Esophagus muscularis mucosa (tissue), 3 donors: ENCODE data around the gene NUTF2.

Experiments
- POLR2A ChIP-seq: fragments of 450-650 bp; IDR thresholded peaks from one replicate; pipeline ENCODE4 v1.6.1; 2017; ENCODE audit warnings: antibody characterized with exemption, moderate library complexity, mild to moderate bottlenecking, low read depth
- POLR2AphosphoS5 ChIP-seq, 2 donors: sonication (generic); formaldehyde crosslinking; IDR thresholded peaks; one replicate each; pipeline ENCODE4 v1.6.1; 2017; ENCODE audit warnings: antibody characterized with exemption in 2 of 2
- TF ChIP-seq, protein P1 (sequence below), 3 experiments: fragments of 200-600 bp in 2 of 3; fragments of 450-650 bp in 1 of 3; sonication (generic) in 2 of 3; IDR thresholded peaks; one replicate each; pipeline ENCODE4 v1.5.1; 2017 to 2019; ENCODE audit warnings: antibody characterized with exemption in 3 of 3, mild to moderate bottlenecking in 2 of 3, moderate library complexity in 1 of 3

DNA sequence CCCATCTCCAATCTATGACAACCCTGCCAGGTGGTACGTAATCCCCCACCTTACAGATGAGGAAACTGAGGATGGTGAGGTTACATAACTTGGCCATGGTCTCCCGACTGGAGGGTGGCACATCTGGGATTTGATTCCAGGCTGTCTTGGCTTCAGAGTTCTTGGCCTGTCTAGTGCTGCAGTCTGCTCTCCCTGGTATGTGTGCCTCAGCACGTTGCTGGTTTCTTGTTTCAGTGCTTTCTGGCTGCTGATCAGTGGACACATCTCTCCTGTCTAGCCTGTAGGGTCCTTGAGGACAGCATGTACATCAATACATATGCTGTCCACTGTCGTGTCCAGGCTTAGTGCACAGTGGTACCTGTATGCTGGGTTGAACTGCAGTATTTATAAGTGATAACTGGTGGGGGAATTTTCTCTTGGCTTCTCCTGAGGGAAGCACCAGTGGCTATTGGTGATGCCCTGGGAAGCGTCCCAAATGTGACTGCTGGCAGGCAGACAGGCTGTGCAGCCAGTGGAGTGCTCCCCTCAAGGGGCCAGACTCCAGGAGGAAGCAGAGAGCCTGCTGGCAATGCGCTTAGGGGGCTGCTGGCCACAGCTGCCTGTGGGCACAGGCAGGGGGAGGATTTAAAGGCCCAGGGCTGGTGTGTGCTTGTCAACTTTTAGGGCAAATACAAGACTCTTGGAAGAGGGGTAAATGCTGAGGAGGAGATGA, 70.6 kb downstream of the NUTF2 start:
- TF ChIP-seq, protein P1, sequence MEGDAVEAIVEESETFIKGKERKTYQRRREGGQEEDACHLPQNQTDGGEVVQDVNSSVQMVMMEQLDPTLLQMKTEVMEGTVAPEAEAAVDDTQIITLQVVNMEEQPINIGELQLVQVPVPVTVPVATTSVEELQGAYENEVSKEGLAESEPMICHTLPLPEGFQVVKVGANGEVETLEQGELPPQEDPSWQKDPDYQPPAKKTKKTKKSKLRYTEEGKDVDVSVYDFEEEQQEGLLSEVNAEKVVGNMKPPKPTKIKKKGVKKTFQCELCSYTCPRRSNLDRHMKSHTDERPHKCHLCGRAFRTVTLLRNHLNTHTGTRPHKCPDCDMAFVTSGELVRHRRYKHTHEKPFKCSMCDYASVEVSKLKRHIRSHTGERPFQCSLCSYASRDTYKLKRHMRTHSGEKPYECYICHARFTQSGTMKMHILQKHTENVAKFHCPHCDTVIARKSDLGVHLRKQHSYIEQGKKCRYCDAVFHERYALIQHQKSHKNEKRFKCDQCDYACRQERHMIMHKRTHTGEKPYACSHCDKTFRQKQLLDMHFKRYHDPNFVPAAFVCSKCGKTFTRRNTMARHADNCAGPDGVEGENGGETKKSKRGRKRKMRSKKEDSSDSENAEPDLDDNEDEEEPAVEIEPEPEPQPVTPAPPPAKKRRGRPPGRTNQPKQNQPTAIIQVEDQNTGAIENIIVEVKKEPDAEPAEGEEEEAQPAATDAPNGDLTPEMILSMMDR (IDR thresholded peaks at IDR 0.05), result no peak
- no peak for TF ChIP-seq POLR2A
- no peak for TF ChIP-seq POLR2AphosphoS5 (IDR thresholded peaks at IDR 0.05)
